OCI-LY3 (cell line): ENCODE data around the gene IL2RA.

Source experiments
- CTCF ChIP-seq: fragments of 200-600, 300-600 bp; sonication (generic); IDR thresholded peaks from 2 replicates; pipeline ENCODE4 v1.5.1; 2014; ENCODE audit warnings: antibody characterized with exemption, low read length, low read depth
- EZH2phosphoT487 ChIP-seq: fragments of 200-600 bp; shearing (Covaris generic); IDR thresholded peaks from 2 replicates; pipeline ENCODE4 v1.6.1; 2018; ENCODE audit warnings: antibody characterized with exemption, mixed run types, low read depth

- TF ChIP-seq CTCF (no peak), EZH2phosphoT487 (no peak)
Measured at GRCh38 chr10:5992398-5992797, 69.8 kb downstream of the IL2RA start.
